ENCODE results near the gene UBE2J2. TPM values are rescaled to one million over a fixed set of nuclear protein-coding genes. Genes with fewer than 3 reads are reported as not detected.

UBE2J2 gene
- total and polyA plus RNA-seq, 2 of the 4 experiments (the other 2 are of a cell fraction), result 20.6 to 67.5 TPM

DNA sequence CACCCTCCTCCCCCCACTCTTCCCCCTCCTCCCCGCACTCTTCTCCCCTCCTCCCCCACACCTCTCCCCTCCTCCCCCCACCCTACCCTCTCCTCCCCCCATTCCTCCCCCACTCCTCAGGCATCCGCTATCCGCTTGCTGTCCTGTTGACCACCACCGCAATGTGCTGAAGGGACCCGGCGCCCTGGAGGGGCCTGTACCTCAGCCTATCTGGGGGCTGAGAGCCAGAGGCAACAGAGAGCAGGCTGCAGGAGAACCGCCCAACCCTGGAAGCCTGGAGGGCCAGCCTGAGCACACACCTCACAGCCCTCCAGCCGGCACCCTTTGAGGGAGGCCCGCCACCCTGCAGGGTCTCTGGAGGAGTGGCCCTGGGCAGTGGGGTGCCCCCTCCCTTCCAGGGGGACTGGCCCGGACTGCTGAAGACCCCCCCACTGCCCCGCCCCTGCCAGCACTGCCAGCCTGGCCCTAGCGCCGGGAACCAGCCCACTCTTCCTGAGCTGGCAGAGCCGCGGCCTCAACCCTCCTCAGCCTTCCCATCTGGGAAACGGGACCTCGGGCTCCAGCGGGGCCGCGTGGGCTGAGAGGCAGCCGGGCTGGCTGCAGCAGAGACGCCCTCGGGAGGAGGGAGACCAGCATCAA is 28.4 kb downstream of the UBE2J2 start:
- ChIA-PET POLR2A (ENCODE audit: unreplicated experiment) (no interaction called here), CTCF (no interaction called here)
- in situ Hi-C loops (cut with MboI; ENCODE audit: low sequenced_read_pairs), result no loop called here
- Histone ChIP-seq H3K18ac (ENCODE audit: low read depth, low read length) (no peak overlapping the region), H3K9me1 (ENCODE audit: insufficient read depth, low read length) (no peaks in the 10 kb centered on the region), H3K27me3 (ENCODE audit: control insufficient read depth, insufficient read depth, low read length) (no peaks in the 10 kb centered on the region), H3K4me3 (ENCODE audit: insufficient read depth, low read depth, low read length) (no peak overlapping the region), H3K9me3 (ENCODE audit: control insufficient read depth, insufficient read depth, low read length) (no peaks in the 10 kb centered on the region), H3K23ac (ENCODE audit: low read depth, low read length) (no peak overlapping the region), H3K14ac (replicated peaks; ENCODE audit: low read depth, low read length) (no peak overlapping the region), H2BK15ac (ENCODE audit: low read depth, low read length) (no peak overlapping the region), H4K8ac (ENCODE audit: low read depth in 2 of 2, low read length in 2 of 2) (no peak overlapping the region), H2AK5ac (ENCODE audit: low read depth, low read length) (no peak overlapping the region; the same call in 1 of the 2 replicates), H2BK20ac (ENCODE audit: low read depth, low read length) (no peak overlapping the region), H2AFZ (replicated peaks; ENCODE audit: low read length, poor library complexity) (no peak overlapping the region), H4K91ac (ENCODE audit: insufficient read depth, low read depth, low read length) (no peak overlapping the region), H3K79me1 (ENCODE audit: low read depth in 1 of 2, low read length in 2 of 2) (no peaks in the 10 kb centered on the region), H3K27ac (ENCODE audit: insufficient read depth, low read length) (no peak overlapping the region), H3K4me1 (ENCODE audit: control insufficient read depth, insufficient read depth, low read length) (peaks cover 8% of the 10 kb centered on the region), H2BK5ac (ENCODE audit: low read depth, low read length, poor library complexity, severe bottlenecking) (no peak overlapping the region), H3K36me3 (ENCODE audit: control insufficient read depth, insufficient read depth, low read length) (peaks cover 2% of the 10 kb centered on the region; the same call in 1 of the 2 replicates), H3K56ac (ENCODE audit: extremely low read depth, insufficient read depth, low read length) (no peak overlapping the region), H3K4ac (ENCODE audit: low read depth, low read length) (no peak overlapping the region), H4K20me1 (ENCODE audit: insufficient read depth, low read length) (no peaks in the 10 kb centered on the region), H2AK9ac (replicated peaks; ENCODE audit: low read depth, low read length, poor library complexity) (no peak overlapping the region), H3K9ac (ENCODE audit: low read depth, low read length) (no peak overlapping the region), H2BK120ac (ENCODE audit: low read depth, low read length) (no peak overlapping the region), H4K5ac (ENCODE audit: low read depth, low read length) (no peak overlapping the region), H3K4me2 (ENCODE audit: low read depth, low read length) (no peak overlapping the region)
- dilution Hi-C loops (cut with HindIII; ENCODE audit: low sequenced_read_pairs, unreplicated experiment), result no loop called here
- TF ChIP-seq MXI1 (IDR thresholded peaks at IDR 0.05; ENCODE audit: borderline replicate concordance, low read depth, low read length) (no peak), SMC3 (IDR thresholded peaks at IDR 0.05; ENCODE audit: low read depth, low read length) (no peak), RCOR1 (IDR thresholded peaks at IDR 0.05; ENCODE audit: insufficient replicate concordance, low read length) (no peak), FOS (IDR thresholded peaks at IDR 0.05; ENCODE audit: low read depth, low read length) (no peak), MAFK (IDR thresholded peaks at IDR 0.05; ENCODE audit: low read depth, low read length) (no peak)
- no peak for DNase-seq
- no TSS peak for BruUV-seq (replicated peaks)
- intact Hi-C loops (cut with micrococcal nuclease), result no loop called here
- ATAC-seq (ENCODE audit: low read depth), result no peak
- 67 to 80% methylated on average over 1 of the region's 23 CpGs for WGBS, 2 experiments (ENCODE audit: extremely low coverage in 2 of 2, insufficient read length in 1 of 2)

All from IMR-90 (cell line).